ENCODE data around the gene PTPRM.
A peak's percentile ranks its signal among the peaks of the same experiment; 100 is the strongest.
"Not testable (repeated sequence)": the region's sequence is repeated elsewhere in the genome, so short reads cannot be mapped to it uniquely, and the experiment has no call there.

The PTPRM gene

DNA sequence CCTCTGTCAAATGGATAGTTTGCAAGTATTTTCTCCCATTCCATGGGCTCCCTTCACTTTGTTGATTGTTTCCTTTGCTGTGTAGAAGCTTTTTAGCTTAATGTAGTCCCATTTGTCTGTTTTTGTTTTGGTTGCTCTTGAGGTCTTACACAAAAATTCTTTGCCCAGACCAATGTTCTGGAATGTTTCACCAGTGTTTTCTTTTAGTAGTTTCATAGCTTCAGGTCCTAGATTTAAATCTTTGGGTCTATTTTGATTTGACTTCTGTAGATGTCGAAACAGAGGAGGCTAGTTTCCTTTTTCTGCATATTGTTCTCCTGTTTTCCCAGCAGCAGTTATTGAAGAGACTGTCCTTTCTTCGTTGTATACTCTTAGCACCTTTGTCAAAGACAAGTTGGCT is 351.6 kb downstream of the PTPRM start:
- no peak for DNase-seq

DNA sequence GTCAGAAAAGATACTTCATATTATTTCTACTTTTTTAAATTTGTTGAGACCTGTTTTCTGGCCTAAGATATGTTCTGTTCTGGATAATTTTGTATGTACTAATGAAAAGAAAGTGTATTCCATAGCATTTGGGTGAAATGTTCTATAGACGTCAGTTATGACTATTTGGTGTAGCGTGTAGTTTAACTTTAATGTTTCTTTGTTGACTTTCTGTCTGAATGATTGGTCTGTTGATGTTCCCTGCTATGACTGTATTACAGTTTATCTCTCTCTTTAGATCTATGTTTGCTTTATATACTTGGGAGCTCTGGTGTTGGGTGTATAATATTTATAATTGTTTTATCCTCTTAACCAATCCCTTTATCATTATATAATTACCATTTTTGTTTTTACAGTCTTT is 352.4 kb downstream of the PTPRM start:
- no peak for DNase-seq

- no peak for DNase-seq
Observed at GRCh38 chr18:7921938-7922587, 354.9 kb downstream of the PTPRM start.

- DNase-seq, result no peak
Observed at GRCh38 chr18:7923105-7923504, 356.0 kb downstream of the PTPRM start.

GRCh38 chr18:7924616-7925015 is 357.5 kb downstream of the PTPRM start:
- no peak for DNase-seq

GRCh38 chr18:7926526-7926925 is 359.4 kb downstream of the PTPRM start:
- peak; percentile 31 for DNase-seq

DNA sequence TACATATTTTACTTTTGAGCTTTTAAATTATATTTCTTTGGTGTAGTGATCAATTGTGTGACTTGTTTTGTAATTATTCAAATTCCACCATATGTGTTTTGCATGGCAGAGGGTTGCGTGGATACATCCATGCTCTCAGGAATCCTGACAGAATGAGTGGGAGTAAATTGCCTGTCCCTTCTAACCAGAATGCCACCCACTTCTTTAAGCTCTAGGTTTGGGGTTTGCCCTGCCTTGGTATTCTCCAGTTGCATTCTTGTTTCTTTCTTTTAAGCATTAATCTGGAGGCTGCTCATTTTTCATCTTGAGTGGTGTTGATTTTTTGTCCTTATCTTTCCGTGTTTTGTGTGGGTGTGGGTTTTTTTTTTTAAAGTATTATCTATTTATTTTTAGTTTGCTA is 360.0 kb downstream of the PTPRM start:
- no peak for DNase-seq

DNA sequence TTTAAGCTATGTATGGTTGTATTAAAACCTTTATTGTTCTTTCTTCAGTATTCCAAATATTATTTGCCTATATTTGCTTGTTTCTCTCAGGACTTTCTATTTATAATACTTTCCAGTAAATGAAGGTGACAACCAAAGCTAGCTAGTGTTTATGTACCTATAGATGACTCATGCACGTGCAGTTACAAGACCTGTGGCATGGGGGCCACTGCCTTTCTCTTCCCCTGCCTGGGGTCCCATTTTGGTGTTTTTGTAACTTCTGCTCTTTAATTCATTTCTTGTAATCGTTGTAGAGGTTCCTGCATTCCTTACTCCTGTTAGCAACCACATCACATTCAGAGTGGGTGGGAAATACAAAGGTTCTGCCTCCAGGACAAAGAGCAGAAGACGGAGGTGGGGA is 364.6 kb downstream of the PTPRM start:
- no peak for DNase-seq

DNA sequence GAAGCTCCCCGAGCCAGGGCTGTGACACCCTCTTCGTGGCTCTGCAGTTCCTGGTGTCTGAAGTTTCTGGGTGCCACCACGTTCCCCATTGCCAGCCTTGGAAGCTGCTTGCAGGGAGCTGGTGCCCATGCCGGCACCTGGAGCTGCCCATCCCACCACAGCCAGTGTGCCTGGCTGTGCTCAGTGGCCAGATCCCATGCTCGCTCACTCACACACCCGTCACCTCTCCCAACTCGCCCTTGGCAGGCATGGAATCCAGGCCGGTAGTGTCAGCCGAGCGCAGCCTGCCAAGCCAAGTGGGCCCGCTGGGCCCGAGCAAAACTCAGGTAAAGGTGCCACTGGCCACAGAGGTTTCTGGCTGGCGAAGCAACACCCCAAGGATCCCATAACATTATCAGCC is 370.2 kb downstream of the PTPRM start:
- DNase-seq, result no peak

GRCh38 chr18:7939521-7939920 is 372.4 kb downstream of the PTPRM start:
- no peak for DNase-seq

GRCh38 chr18:7940379-7940778 is 373.3 kb downstream of the PTPRM start:
- DNase-seq, result no peak

DNA sequence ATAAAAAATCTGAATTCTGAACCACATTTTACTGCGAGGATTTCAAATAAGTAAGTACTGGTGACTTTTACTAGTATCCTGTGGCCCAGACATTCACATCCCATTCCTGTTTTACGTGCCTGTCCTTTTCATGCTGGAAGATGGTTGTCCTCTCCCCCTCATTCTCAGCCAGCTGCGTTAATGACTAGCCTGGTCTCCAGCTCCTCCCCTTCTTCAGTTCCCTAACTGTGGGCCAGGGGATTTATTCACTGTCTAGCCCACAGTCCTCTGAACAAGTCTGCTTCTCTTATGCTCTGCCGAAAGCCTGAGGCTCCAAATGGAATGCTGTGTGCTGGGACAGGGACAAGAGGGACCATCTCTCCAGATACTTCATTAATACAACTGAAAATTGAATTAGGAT is 373.9 kb downstream of the PTPRM start:
- DNase-seq, result no peak

DNA sequence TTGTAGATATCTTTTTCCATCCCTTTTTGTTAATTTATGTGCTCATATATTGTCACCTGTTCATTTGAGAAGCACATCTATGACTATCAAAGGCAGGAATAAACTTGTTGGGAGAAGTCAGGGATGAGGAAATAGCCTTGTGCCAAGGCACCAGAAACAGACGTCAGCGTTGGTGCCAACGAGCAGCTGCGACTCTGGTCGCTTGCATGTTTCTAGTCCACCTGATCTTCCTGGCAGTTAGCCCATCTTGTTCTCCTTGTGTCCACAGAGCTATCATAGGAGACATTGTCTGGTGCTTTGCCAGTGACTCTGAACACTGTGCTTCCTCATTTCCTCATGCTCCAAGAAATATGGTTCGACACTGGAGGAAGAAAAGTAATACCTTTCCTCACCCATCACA is 374.4 kb downstream of the PTPRM start:
- peak; percentile 88 for DNase-seq

GRCh38 chr18:7945882-7946281 is 378.8 kb downstream of the PTPRM start:
- no peak for DNase-seq

- DNase-seq, result peak; percentile 7
Observed at GRCh38 chr18:7946734-7947377, 379.7 kb downstream of the PTPRM start.

GRCh38 chr18:7950380-7951136 is 383.4 kb downstream of the PTPRM start:
- DNase-seq, result no peak

- no peak for DNase-seq
Observed at GRCh38 chr18:7953095-7953958, 386.2 kb downstream of the PTPRM start.

- no peak for DNase-seq
Observed at GRCh38 chr18:7954238-7954637, 387.1 kb downstream of the PTPRM start.

GRCh38 chr18:7955175-7955574 is 388.1 kb downstream of the PTPRM start:
- DNase-seq, result no peak

GRCh38 chr18:7957297-7957696 is 390.2 kb downstream of the PTPRM start:
- no peak for DNase-seq

DNA sequence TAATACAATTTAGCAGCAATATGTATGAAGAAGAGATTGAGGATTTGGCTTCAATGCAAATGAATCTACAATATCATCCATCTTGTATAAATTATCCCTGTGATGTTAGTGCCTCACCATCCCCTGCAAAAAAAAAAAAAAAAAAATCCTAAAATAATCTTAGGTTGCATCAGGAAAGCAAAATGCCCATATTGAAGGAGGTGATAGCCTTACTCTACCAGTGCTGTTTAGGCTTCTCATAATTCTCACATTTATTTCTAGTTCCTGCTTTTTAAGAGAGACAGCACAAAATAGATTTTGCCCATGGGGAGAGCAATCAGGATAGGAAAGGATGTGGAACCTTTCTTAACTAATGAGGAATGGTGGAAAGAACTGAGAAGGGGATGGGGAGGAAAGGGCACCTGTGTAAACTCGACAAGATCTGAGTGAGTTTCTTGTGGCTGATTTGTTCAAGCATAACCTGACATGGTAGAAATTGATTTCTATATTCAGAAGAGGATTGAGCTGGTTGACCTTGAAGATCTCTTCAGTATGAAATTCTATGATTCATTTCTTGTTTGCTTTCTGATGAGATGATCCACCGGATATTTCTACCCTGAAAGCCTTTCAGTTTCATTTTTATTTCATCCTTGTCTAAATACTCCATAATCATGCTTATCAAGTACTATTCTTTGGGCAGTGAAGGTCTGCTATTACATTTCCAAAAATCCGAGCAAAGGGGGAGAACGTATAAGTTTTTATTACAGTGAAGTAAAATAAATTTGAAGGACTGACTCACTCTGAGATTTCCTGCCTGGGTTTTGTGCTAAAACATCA is 391.2 kb downstream of the PTPRM start:
- no peak for DNase-seq

DNA sequence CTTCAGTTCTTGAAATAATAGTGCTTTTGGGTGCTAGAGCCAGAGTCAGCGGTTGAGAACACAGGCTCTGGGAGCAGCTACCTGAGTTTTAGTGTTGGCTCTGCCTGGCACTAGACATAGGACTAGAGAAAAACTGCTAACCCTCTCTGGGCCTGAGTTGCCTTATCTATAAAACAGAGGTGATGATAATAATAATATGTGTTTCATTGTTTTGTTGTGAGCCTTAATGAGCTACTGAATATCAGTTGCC is 391.7 kb downstream of the PTPRM start:
- no peak for DNase-seq

GRCh38 chr18:7966682-7967081 is 399.6 kb downstream of the PTPRM start:
- not testable (repeated sequence) for DNase-seq
